Measurements from ENCODE around the gene RABAC1. TPM values are rescaled to one million over a fixed set of nuclear protein-coding genes. Genes with fewer than 3 reads are reported as not detected.

The RABAC1 gene
- total and polyA plus RNA-seq, 2 of the 8 experiments (the other 6 are each of a cell fraction or from before 2014, with no cell fraction given) = 124 to 439 TPM

GRCh38 chr19:41925208-41926003 is 33.7 kb downstream of the RABAC1 start:
- WGBS, 2 experiments (ENCODE audit: extremely low coverage in 1 of 2, insufficient coverage in 1 of 2, insufficient read length in 1 of 2, insufficient replicate concordance in 2 of 2, low coverage in 1 of 2, low lambda C conversion rate in 2 of 2, missing lambda C conversion rate in 1 of 2) = 50% methylated on average over 7 of the region's 7 CpGs; no CpG with 5 or more reads in 1 of the 2 experiments
- H3K4me2 ChIP-seq (ENCODE audit: insufficient read depth in 1 of 2, low read depth in 2 of 2, low read length in 2 of 2) = no peak overlapping the region
- peaks cover 95 to 99% (median 96%) of the 10 kb centered on the region in 4 experiments for H3K27me3 ChIP-seq (replicated peaks in 1 of 4; ENCODE audit: control insufficient read depth in 3 of 4, extremely low read depth in 1 of 4, insufficient read depth in 3 of 4, low read length in 3 of 4)
- H2AFZ ChIP-seq (ENCODE audit: low read length) = no peak overlapping the region
- H3K4ac ChIP-seq (replicated peaks; ENCODE audit: insufficient read length, low read depth, low read length) = no peak overlapping the region
- no peaks in the 10 kb centered on the region for H3K79me1 ChIP-seq (ENCODE audit: low read depth, low read length)
- H2BK15ac ChIP-seq (ENCODE audit: low read length) = peak overlapping the region; percentile 83; the same call in 1 of the 2 replicates
- no peak overlapping the region for H3K18ac ChIP-seq (ENCODE audit: extremely low read depth, low read length)
- no peak overlapping the region for H2BK120ac ChIP-seq (replicated peaks; ENCODE audit: low read depth, low read length)
- no peak overlapping the region for H3K27ac ChIP-seq (ENCODE audit: low read depth, low read length)
- H3K14ac ChIP-seq (ENCODE audit: insufficient read length) = no peak overlapping the region
- peak overlapping the region; percentile 84; the same call in 1 of the 2 replicates for H2BK12ac ChIP-seq (ENCODE audit: low read depth, low read length)
- no peaks in the 10 kb centered on the region for H3K9me3 ChIP-seq (ENCODE audit: insufficient read depth in 2 of 2, low read depth in 1 of 2, low read length in 1 of 2)
- H3K9ac ChIP-seq (replicated peaks in 1 of 4; ENCODE audit: extremely low read depth in 1 of 4, low read depth in 3 of 4, low read length in 3 of 4) = peak overlapping the region in 1 of 4 experiments; percentile 8; a peak in 1 of 7 replicates
- peaks cover 10% of the 10 kb centered on the region for H3K23me2 ChIP-seq (ENCODE audit: low read depth, low read length)
- no peak overlapping the region for H2BK5ac ChIP-seq (ENCODE audit: low read depth, low read length)
- FAIRE-seq (no peak), DNase-seq (ENCODE audit: low read depth in 1 of 2, low spot score in 2 of 2) (no peak)
- H3K4me3 ChIP-seq (ENCODE audit: extremely low read depth in 1 of 4, insufficient read depth in 2 of 4, low read depth in 3 of 4, low read length in 4 of 4) = no peak overlapping the region
- POLR2A ChIA-PET (ENCODE audit: partially characterized antibody) = interaction anchor here (0.5 to 1.5 kb wide), 6 partner anchors 13 to 61 kb away, joined by 3 to 5 read pairs (median 4); no protein-coding TSS in a partner anchor
- no peak overlapping the region for H4K5ac ChIP-seq (ENCODE audit: insufficient read length, low read depth, low read length)
- no peaks in the 10 kb centered on the region for H3K79me2 ChIP-seq (ENCODE audit: control insufficient read depth in 1 of 2, insufficient read depth in 2 of 2, low read length in 2 of 2)
- H2AK5ac ChIP-seq (ENCODE audit: low read depth, low read length) = 0 out of 2 replicates have a peak overlapping the region, but pooled peaks have one; percentile 46
- no peaks in the 10 kb centered on the region for H3K36me3 ChIP-seq (ENCODE audit: control insufficient read depth in 2 of 4, insufficient read depth in 4 of 4, low read length in 3 of 4)
- H3K23ac ChIP-seq (ENCODE audit: insufficient read length) = no peak overlapping the region
- peaks cover 8 to 28% of the 10 kb centered on the region in 2 experiments for H4K20me1 ChIP-seq (replicated peaks in 1 of 2; ENCODE audit: control insufficient read depth in 1 of 2, insufficient read depth in 2 of 2, low read length in 2 of 2)
- H4K91ac ChIP-seq (replicated peaks; ENCODE audit: insufficient read length, low read length) = no peak overlapping the region
- H2BK20ac ChIP-seq (ENCODE audit: low read length) = peak overlapping the region; percentile 97; the same call in 1 of the 2 replicates
- CTCF ChIA-PET (ENCODE audit: partially characterized antibody) = interaction anchor here (0.5 to 1.3 kb wide), 5 partner anchors 9 to 417 kb away, joined by 3 to 5 read pairs (median 3); no protein-coding TSS in a partner anchor
- H3K56ac ChIP-seq (replicated peaks; ENCODE audit: insufficient read length, low read depth, low read length) = no peak overlapping the region
- no peak overlapping the region for H4K8ac ChIP-seq (ENCODE audit: extremely low read depth, insufficient read depth, low read length)
- H3K4me1 ChIP-seq (replicated peaks in 1 of 4; ENCODE audit: control insufficient read depth in 3 of 4, insufficient read depth in 4 of 4, low read length in 3 of 4) = peaks cover 6 to 20% (median 16%) of the 10 kb centered on the region in 4 experiments
- TF ChIP-seq EZH2 (IDR thresholded peaks at IDR 0.05; ENCODE audit: low read depth, low read length, severe bottlenecking) (peak; percentile 34), CHD1 (IDR thresholded peaks at IDR 0.05; ENCODE audit: low read depth, low read length) (no peak), CTCF (IDR thresholded peaks at IDR 0.05; ENCODE audit: control extremely low read depth in 1 of 3, insufficient read depth in 1 of 3, low read depth in 1 of 3, low read length in 3 of 3) (no peak), TEAD4 (IDR thresholded peaks at IDR 0.05; ENCODE audit: low read depth, low read length) (no peak), TAF1 (IDR thresholded peaks at IDR 0.05; ENCODE audit: low read depth, low read length) (no peak), JUND (IDR thresholded peaks at IDR 0.05; ENCODE audit: low read length) (no peak), SRF (IDR thresholded peaks at IDR 0.05; ENCODE audit: low read depth, low read length) (no peak), CBX5 (IDR thresholded peaks at IDR 0.05; ENCODE audit: low read depth, low read length) (no peak), RAD21 (IDR thresholded peaks at IDR 0.05 in 1 of 2, conservative IDR thresholded peaks at IDR 0.05 in 1 of 2; ENCODE audit: low read depth in 2 of 2, low read length in 2 of 2) (no peak)

Data from H1 (cell line).